Keratinocyte (primary cell): ENCODE data around the gene PIGQ. TPM values are rescaled to one million over a fixed set of nuclear protein-coding genes. Genes with fewer than 3 reads are reported as not detected.

Experiments
- DNase-seq: peaks from one replicate; pipeline ENCODE4 v3.0.0-alpha.2; 2011; ENCODE audit warnings: low read depth, missing footprints, low spot score
- FAIRE-seq: peaks from 2 replicates; lab custom pipeline; 2011; peaks lifted over from hg19 to GRCh38; lab: Jason Lieb, UNC
- H2AFZ ChIP-seq: 2 replicates; pipeline ENCODE4 v1.6.0; 2012; ENCODE audit warnings: low read length, control low read depth, inconsistent platforms; ENCODE audit not compliant: control insufficient read depth
- H3K27ac ChIP-seq: 2 replicates; pipeline ENCODE4 v1.5.1; 2011; ENCODE audit warnings: low read length; ENCODE audit not compliant: control insufficient read depth, insufficient read depth
- H3K27me3 ChIP-seq: 3 replicates; pipeline ENCODE4 v1.6.0; 2011; ENCODE audit warnings: low read length; ENCODE audit not compliant: control insufficient read depth, insufficient read depth; ENCODE audit errors: extremely low read depth
- H3K36me3 ChIP-seq, 2 experiments: 2 replicates in 1 of 2; 3 replicates in 1 of 2; pipeline ENCODE4 v1.5.1; 2011; ENCODE audit warnings: low read length in 2 of 2, mild to moderate bottlenecking in 1 of 2; ENCODE audit not compliant: control insufficient read depth in 2 of 2, insufficient read depth in 2 of 2; ENCODE audit errors: extremely low read depth in 1 of 2
- H3K4me1 ChIP-seq: 3 replicates; pipeline ENCODE4 v1.5.1; 2011; ENCODE audit warnings: low read length; ENCODE audit not compliant: control insufficient read depth, insufficient read depth; ENCODE audit errors: extremely low read depth
- H3K4me2 ChIP-seq: 3 replicates; pipeline ENCODE4 v1.6.0; 2011; ENCODE audit warnings: low read depth, low read length; ENCODE audit not compliant: control insufficient read depth, insufficient read depth; ENCODE audit errors: extremely low read depth
- H3K4me3 ChIP-seq, 3 experiments: fragments of 200-600 bp in 1 of 3; sonication (generic) in 1 of 3; 2 replicates in 2 of 3; 3 replicates in 1 of 3; pipeline ENCODE4 v1.5.1; 2011 to 2016; ENCODE audit warnings: low read length in 3 of 3, mild to moderate bottlenecking in 3 of 3, control low read depth in 2 of 3, inconsistent platforms in 1 of 3, low read depth in 1 of 3, mixed read lengths in 1 of 3, mixed run types in 1 of 3, moderate library complexity in 1 of 3; ENCODE audit not compliant: control insufficient read depth in 2 of 3, insufficient read depth in 2 of 3; ENCODE audit errors: extremely low read depth in 1 of 3
- H3K79me2 ChIP-seq: 2 replicates; pipeline ENCODE4 v1.6.0; 2012; ENCODE audit warnings: low read length; ENCODE audit not compliant: control insufficient read depth, insufficient read depth
- H3K9ac ChIP-seq: 3 replicates; pipeline ENCODE4 v1.6.0; 2011; ENCODE audit warnings: low read length; ENCODE audit not compliant: control insufficient read depth, insufficient read depth; ENCODE audit errors: extremely low read depth
- H3K9me1 ChIP-seq: 3 replicates; pipeline ENCODE4 v1.6.0; 2011; ENCODE audit warnings: low read length; ENCODE audit not compliant: control insufficient read depth, insufficient read depth; ENCODE audit errors: extremely low read depth
- H3K9me3 ChIP-seq: 2 replicates; pipeline ENCODE4 v1.5.1; 2012; ENCODE audit warnings: low read depth, low read length; ENCODE audit not compliant: control insufficient read depth
- H4K20me1 ChIP-seq: 3 replicates; pipeline ENCODE4 v1.6.0; 2011; ENCODE audit warnings: low read length; ENCODE audit not compliant: control insufficient read depth, insufficient read depth; ENCODE audit errors: extremely low read depth
- CTCF ChIP-seq, 3 experiments: IDR thresholded peaks in 1 of 3; conservative IDR thresholded peaks in 1 of 3; optimal IDR thresholded peaks in 1 of 3; 2 replicates in 2 of 3; 3 replicates in 1 of 3; pipeline versions ENCODE3 to v1.5.1; 2011; ENCODE audit warnings: low read length in 3 of 3, mild to moderate bottlenecking in 3 of 3, moderate library complexity in 2 of 3, control low read depth in 1 of 3, inconsistent platforms in 1 of 3; ENCODE audit not compliant: insufficient read depth in 2 of 3; ENCODE audit errors: extremely low read depth in 1 of 3
- EZH2 ChIP-seq: IDR thresholded peaks from one replicate; pipeline ENCODE4 v1.6.1; 2012; ENCODE audit warnings: inconsistent platforms, mild to moderate bottlenecking, low read length, moderate library complexity
- dilution Hi-C: fragments of 300-500 bp; cut with MboI; formaldehyde crosslinking; loops from one replicate; pipeline ENCODE4 v1.7.0; 2020; ENCODE audit warnings: low sequenced_read_pairs; ENCODE audit not compliant: extremely low pct_ligation_motif_present
- polyA plus RNA-seq, 5 experiments: library from polyadenylated mRNA; depleted of rRNA in 3 of 5; stranded (reverse) in 3 of 5; stranded (forward) in 1 of 5; unstranded in 1 of 5; fragments of >200 nt; gene quantifications; 1 replicate in 1 of 5; 2 replicates in 3 of 5; 3 replicates in 1 of 5; pipeline versions ENCODE4 v1.2.1 to v1.2.3, GENCODE V29; 2011 to 2012; ENCODE audit warnings: missing spikeins in 2 of 5, low read depth in 1 of 5, low replicate concordance in 1 of 5

Gene PIGQ
- polyA plus RNA-seq, 1 donor (not counting 4 experiments of a cell fraction or from before 2014, with no cell fraction given) = 11.2 TPM

DNA sequence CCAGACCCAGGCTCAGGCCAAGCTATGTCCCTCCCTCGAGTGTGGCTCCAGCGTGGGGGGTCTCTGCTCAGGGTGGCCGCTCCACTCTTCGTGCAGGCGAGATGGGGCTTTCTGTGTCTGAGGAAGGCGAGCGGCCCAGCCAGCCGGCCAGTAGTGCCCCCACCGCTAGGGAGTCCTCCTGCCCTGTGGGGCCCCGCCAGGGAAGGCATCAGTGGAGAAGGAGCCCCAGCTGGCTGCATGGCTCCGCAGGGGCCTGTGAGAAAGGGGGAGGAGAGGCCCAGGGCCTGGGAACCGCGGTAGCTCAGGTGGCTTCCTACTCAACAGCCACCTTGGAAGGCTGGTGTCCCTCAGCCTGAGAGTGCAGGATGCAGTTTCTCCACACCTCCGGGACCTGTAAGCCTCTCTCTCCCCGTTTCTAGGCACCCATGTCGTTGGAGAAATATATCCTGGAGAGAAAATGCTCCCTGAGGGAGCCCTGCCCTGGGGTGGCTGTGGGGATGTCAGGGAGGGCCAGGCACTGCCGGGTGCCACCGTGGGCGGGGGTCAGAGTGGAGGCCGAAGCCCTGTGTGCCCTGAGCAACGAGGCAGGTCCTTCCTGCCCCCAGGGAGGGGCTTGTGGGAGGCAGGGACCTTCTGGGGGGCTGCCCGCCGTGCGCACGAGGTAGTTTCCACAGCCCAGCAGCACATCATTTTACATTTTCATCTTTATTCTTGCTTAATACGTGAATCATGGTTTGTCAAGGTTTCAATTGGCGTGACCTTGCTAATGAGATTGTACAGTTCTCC, 3.3 kb downstream of the PIGQ start:
- Histone ChIP-seq H3K4me2 (no peak overlapping the region), H3K36me3 (peaks cover 7 to 15% of the 10 kb centered on the region in 2 experiments), H2AFZ (no peak overlapping the region), H3K27ac (no peak overlapping the region), H3K9me3 (no peaks in the 10 kb centered on the region), H3K27me3 (no peaks in the 10 kb centered on the region), H3K9ac (no peak overlapping the region), H3K9me1 (no peaks in the 10 kb centered on the region), H3K4me3 (no peak overlapping the region), H3K4me1 (peaks cover 13% of the 10 kb centered on the region), H4K20me1 (no peaks in the 10 kb centered on the region), H3K79me2 (peaks cover 14% of the 10 kb centered on the region)
- TF ChIP-seq CTCF (optimal IDR thresholded peaks at IDR 0.05 in 1 of 3, IDR thresholded peaks at IDR 0.05 in 1 of 3, conservative IDR thresholded peaks at IDR 0.05 in 1 of 3; ENCODE audit: extremely low read depth in 1 of 3, insufficient read depth in 2 of 3, low read length in 3 of 3) (no peak), EZH2 (no peak)
- dilution Hi-C loops = no loop called here
- no peak for DNase-seq
- no peak for FAIRE-seq

GRCh38 chr16:574021-574760, 4.4 kb downstream of the PIGQ start:
- TF ChIP-seq EZH2 (no peak), CTCF (optimal IDR thresholded peaks at IDR 0.05 in 1 of 3, IDR thresholded peaks at IDR 0.05 in 1 of 3, conservative IDR thresholded peaks at IDR 0.05 in 1 of 3; ENCODE audit: extremely low read depth in 1 of 3, insufficient read depth in 2 of 3, low read length in 3 of 3) (no peak)
- Histone ChIP-seq H3K4me1 (peaks cover 6% of the 10 kb centered on the region), H3K9ac (no peak overlapping the region), H3K9me3 (no peaks in the 10 kb centered on the region), H4K20me1 (no peaks in the 10 kb centered on the region), H3K9me1 (no peaks in the 10 kb centered on the region), H3K79me2 (peaks cover 14% of the 10 kb centered on the region), H2AFZ (no peak overlapping the region), H3K4me2 (no peak overlapping the region), H3K27ac (no peak overlapping the region), H3K27me3 (no peaks in the 10 kb centered on the region), H3K4me3 (no peak overlapping the region), H3K36me3 (peaks cover 7 to 15% of the 10 kb centered on the region in 2 experiments)
- DNase-seq (no peak), FAIRE-seq (no peak)
- dilution Hi-C loops = no loop called here
